Measurements from ENCODE around the gene MIPOL1.

DNA sequence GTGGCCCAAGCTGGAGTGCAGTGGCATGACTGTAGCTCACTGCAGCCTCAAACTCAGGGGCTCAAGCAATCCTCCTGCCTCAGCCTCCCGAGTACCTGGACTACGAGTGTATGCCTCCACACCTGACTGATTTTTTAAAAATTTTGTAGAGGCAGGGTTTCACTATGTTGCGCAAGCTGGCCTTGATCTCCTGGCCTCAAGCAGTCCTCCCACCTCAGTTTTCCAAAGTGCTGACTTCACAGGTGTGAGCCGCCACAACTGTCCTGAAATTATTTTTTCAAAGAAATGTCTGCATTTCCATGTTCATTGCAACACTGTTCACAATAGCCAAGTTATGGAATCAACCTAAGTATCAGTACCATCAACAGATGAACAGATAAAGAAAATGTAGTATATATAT, 285.9 kb downstream of the MIPOL1 start:
- TF ChIP-seq, protein P1, sequence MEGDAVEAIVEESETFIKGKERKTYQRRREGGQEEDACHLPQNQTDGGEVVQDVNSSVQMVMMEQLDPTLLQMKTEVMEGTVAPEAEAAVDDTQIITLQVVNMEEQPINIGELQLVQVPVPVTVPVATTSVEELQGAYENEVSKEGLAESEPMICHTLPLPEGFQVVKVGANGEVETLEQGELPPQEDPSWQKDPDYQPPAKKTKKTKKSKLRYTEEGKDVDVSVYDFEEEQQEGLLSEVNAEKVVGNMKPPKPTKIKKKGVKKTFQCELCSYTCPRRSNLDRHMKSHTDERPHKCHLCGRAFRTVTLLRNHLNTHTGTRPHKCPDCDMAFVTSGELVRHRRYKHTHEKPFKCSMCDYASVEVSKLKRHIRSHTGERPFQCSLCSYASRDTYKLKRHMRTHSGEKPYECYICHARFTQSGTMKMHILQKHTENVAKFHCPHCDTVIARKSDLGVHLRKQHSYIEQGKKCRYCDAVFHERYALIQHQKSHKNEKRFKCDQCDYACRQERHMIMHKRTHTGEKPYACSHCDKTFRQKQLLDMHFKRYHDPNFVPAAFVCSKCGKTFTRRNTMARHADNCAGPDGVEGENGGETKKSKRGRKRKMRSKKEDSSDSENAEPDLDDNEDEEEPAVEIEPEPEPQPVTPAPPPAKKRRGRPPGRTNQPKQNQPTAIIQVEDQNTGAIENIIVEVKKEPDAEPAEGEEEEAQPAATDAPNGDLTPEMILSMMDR (conservative IDR thresholded peaks at IDR 0.05; ENCODE audit: low read length): no peak
- no peak for TF ChIP-seq EZH2phosphoT487 (IDR thresholded peaks at IDR 0.05; ENCODE audit: borderline replicate concordance, low read depth, low read length)
